ENCODE measurements around the gene MEX3A.

GRCh38 chr1:156042828-156043227 is 39.4 kb downstream of the MEX3A start:
- no peak for TF ChIP-seq TAF1 (IDR thresholded peaks at IDR 0.05; ENCODE audit: borderline replicate concordance, low read depth, low read length)
- no peak for TF ChIP-seq POLR2AphosphoS5 (IDR thresholded peaks at IDR 0.05; ENCODE audit: low read depth, low read length)
- TF ChIP-seq POLR2A (IDR thresholded peaks at IDR 0.05; ENCODE audit: low read depth, low read length): no peak

Measured in GM12892 (cell line).